Measurements from ENCODE around the gene IL17C.

GRCh38 chr16:88676502-88677242 lies 38.3 kb downstream of the IL17C start:
- TF ChIP-seq, protein P1, sequence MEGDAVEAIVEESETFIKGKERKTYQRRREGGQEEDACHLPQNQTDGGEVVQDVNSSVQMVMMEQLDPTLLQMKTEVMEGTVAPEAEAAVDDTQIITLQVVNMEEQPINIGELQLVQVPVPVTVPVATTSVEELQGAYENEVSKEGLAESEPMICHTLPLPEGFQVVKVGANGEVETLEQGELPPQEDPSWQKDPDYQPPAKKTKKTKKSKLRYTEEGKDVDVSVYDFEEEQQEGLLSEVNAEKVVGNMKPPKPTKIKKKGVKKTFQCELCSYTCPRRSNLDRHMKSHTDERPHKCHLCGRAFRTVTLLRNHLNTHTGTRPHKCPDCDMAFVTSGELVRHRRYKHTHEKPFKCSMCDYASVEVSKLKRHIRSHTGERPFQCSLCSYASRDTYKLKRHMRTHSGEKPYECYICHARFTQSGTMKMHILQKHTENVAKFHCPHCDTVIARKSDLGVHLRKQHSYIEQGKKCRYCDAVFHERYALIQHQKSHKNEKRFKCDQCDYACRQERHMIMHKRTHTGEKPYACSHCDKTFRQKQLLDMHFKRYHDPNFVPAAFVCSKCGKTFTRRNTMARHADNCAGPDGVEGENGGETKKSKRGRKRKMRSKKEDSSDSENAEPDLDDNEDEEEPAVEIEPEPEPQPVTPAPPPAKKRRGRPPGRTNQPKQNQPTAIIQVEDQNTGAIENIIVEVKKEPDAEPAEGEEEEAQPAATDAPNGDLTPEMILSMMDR (IDR thresholded peaks at IDR 0.05): no peak
- TF ChIP-seq ZFX (IDR thresholded peaks at IDR 0.05; ENCODE audit: borderline replicate concordance): no peak

Measured in 22Rv1 (cell line).